K562 (cell line): ENCODE data around the gene OR11L1. TPM values are rescaled to one million over a fixed set of nuclear protein-coding genes. Genes with fewer than 3 reads are reported as not detected.

Experiments used
- ARID3A ChIP-seq: IDR thresholded peaks from 2 replicates; pipeline ENCODE4 v1.6.1; 2012; ENCODE audit warnings: low read depth, low read length, improper control_type of control experiment, borderline replicate concordance
- CHAMP1 ChIP-seq: fragments of 450-650 bp; IDR thresholded peaks from 2 replicates; pipeline ENCODE4 v1.6.1; 2016; ENCODE audit warnings: mild to moderate bottlenecking
- JUNB ChIP-seq: fragments of 450-650 bp; formaldehyde crosslinking; conservative IDR thresholded peaks from 2 replicates; pipeline ENCODE4 v1.4.0; 2020; ENCODE audit warnings: mild to moderate bottlenecking
- MEIS2 ChIP-seq: fragments of 450-650 bp; IDR thresholded peaks from 2 replicates; pipeline ENCODE4 v1.6.1; 2014; ENCODE audit warnings: mild to moderate bottlenecking; ENCODE audit not compliant: partially characterized antibody
- MLX ChIP-seq, 2 experiments: fragments of 450-650 bp in 1 of 2; sonication (generic) in 1 of 2; formaldehyde crosslinking; conservative IDR thresholded peaks; 2 replicates each; pipeline versions ENCODE4 v1.4.0 to v1.8.1; 2020 to 2022; ENCODE audit warnings: mild to moderate bottlenecking in 1 of 2, missing genetic modification reagents in 1 of 2
- MYNN ChIP-seq, 2 experiments: sonication (generic); formaldehyde crosslinking in 1 of 2; IDR thresholded peaks; 2 replicates each; pipeline versions ENCODE4 v1.5.0 to v1.6.1; 2016 to 2020; ENCODE audit warnings: antibody characterized with exemption in 1 of 2, missing genetic modification reagents in 1 of 2
- RB1 ChIP-seq: fragments of 450-650 bp; IDR thresholded peaks from 2 replicates; pipeline ENCODE4 v1.6.1; 2017; ENCODE audit warnings: low read depth, mild to moderate bottlenecking
- RBBP5 ChIP-seq: fragments of 200-600 bp; sonication (generic); IDR thresholded peaks from 2 replicates; pipeline ENCODE4 v1.6.1; 2012; ENCODE audit warnings: borderline replicate concordance, mild to moderate bottlenecking, low read length, control low read depth, inconsistent platforms; ENCODE audit not compliant: insufficient read depth, poor library complexity, severe bottlenecking
- RERE ChIP-seq: sonication (generic); formaldehyde crosslinking; IDR thresholded peaks from 2 replicates; pipeline ENCODE4 v1.8.0; 2023; ENCODE audit warnings: missing genetic modification reagents, mild to moderate bottlenecking, borderline replicate concordance
- THRAP3 ChIP-seq: fragments of 450-650 bp; IDR thresholded peaks from 2 replicates; pipeline ENCODE4 v1.6.1; 2016; ENCODE audit warnings: mild to moderate bottlenecking, inconsistent platforms, borderline replicate concordance
- ZBTB49 ChIP-seq: sonication (generic); formaldehyde crosslinking; IDR thresholded peaks from 2 replicates; pipeline ENCODE4 v1.8.0; 2022; ENCODE audit warnings: missing genetic modification reagents, mild to moderate bottlenecking, borderline replicate concordance
- polyA plus RNA-seq, 8 experiments: library from polyadenylated mRNA; depleted of rRNA in 4 of 8; stranded (reverse) in 5 of 8; unstranded in 3 of 8; fragments of >200 nt; fragmentation: Nextera tagmentation in 2 of 8; fragmentation: Illumina TruSeq in 1 of 8; extraction: Ambion mirVana in 2 of 8; extraction: Trizol in 1 of 8; gene quantifications; 2 replicates each; pipeline versions ENCODE4 v1.2.1 to v1.2.3, GENCODE V29; 2011 to 2014; ENCODE audit warnings: inconsistent platforms in 1 of 8, missing spikeins in 1 of 8
- total RNA-seq, 7 experiments: library from RNA; depleted of rRNA in 6 of 7; stranded (reverse); fragments of >200 nt in 6 of 7; fragmentation: Illumina TruSeq in 2 of 7; extraction: Trizol in 2 of 7; gene quantifications; 2 replicates each; pipeline versions ENCODE4 v1.2.1 to v1.2.3, GENCODE V29; 2011 to 2021; ENCODE audit warnings: low replicate concordance in 1 of 7

The OR11L1 gene
- total and polyA plus RNA-seq, 9 of the 15 experiments (the other 6 are each of a cell fraction or from before 2014, with no cell fraction given): not detected

- TF ChIP-seq RERE (CRISPR knock-in tag) (peak; percentile 83; the same call in 1 of the 2 replicates), RBBP5 (peak; percentile 94), RB1 (peak; percentile 89; the same call in 1 of the 2 replicates), MYNN (IDR thresholded peaks at IDR 0.05) (peak; percentile 28; the same call in 1 of the 2 replicates), MYNN (CRISPR knock-in tag; IDR thresholded peaks at IDR 0.05) (no peak), JUNB (no peak), THRAP3 (no peak), MEIS2 (peak; percentile 57), ARID3A (no peak), CHAMP1 (no peak), MLX (CRISPR knock-in tag; conservative IDR thresholded peaks at IDR 0.05) (no peak), ZBTB49 (CRISPR knock-in tag) (no peak)
Measured at GRCh38 chr1:247857069-247857984, 15.6 kb upstream of the OR11L1 start, which contains the start of gene TRIM58 (continued).
